Thyroid gland (tissue), 4 donors: ENCODE data around the gene DNAJC10. TPM values are rescaled to one million over a fixed set of nuclear protein-coding genes. Genes with fewer than 3 reads are reported as not detected.

Experiments used
- DNase-seq, 2 donors: peaks; one replicate each; pipeline ENCODE4 v3.0.0-alpha.2; 2019
- H3K27ac ChIP-seq, 3 donors: fragments of 200-600 bp; sonication (generic); 1 replicate in 2 of 3; 2 replicates in 1 of 3; pipeline ENCODE4 v1.5.1; 2016 to 2019; ENCODE audit warnings: mild to moderate bottlenecking in 1 of 3, moderate library complexity in 1 of 3
- H3K27me3 ChIP-seq: fragments of 200-600 bp; sonication (generic); one replicate; pipeline ENCODE4 v1.5.1; 2019
- H3K36me3 ChIP-seq, 2 donors: fragments of 200-600 bp; sonication (generic); one replicate each; pipeline ENCODE4 v1.5.1; 2016 to 2019
- H3K4me1 ChIP-seq, 2 donors: fragments of 200-600 bp; sonication (generic); one replicate each; pipeline ENCODE4 v1.5.1; 2017 to 2019
- H3K4me3 ChIP-seq, 3 donors: fragments of 200-600 bp; sonication (generic); replicated peaks in 1 of 3; 1 replicate in 2 of 3; 2 replicates in 1 of 3; pipeline ENCODE4 v1.5.1; 2016; ENCODE audit warnings: mild to moderate bottlenecking in 1 of 3
- H3K9me3 ChIP-seq: fragments of 200-600 bp; sonication (generic); one replicate; pipeline ENCODE4 v1.5.1; 2017
- POLR2A ChIP-seq, 2 donors: fragments of 450-650 bp; IDR thresholded peaks; one replicate each; pipeline ENCODE4 v1.6.1; 2017; ENCODE audit warnings: antibody characterized with exemption in 2 of 2, mild to moderate bottlenecking in 2 of 2, moderate library complexity in 1 of 2
- WGBS, 2 donors: methylation state at CpG; one replicate each; pipeline ENCODE4 v1.1.5; 2017; 5-methylcytosine and 5-hydroxymethylcytosine counted together
- intact Hi-C: fragments of 100-400 bp; cut with DNase I; formaldehyde crosslinking; loops from one replicate; pipeline ENCODE4 v1.15.1; 2023
- total RNA-seq, 4 donors: library from RNA; depleted of rRNA; stranded (reverse); fragments of >200 nt; gene quantifications; one replicate each; pipeline ENCODE4 v1.2.3, GENCODE V29; 2016
- TF ChIP-seq, protein P1 (sequence below), 6 experiments: fragments of 200-600 bp in 3 of 6; fragments of 450-650 bp in 3 of 6; sonication (generic) in 3 of 6; IDR thresholded peaks; one replicate each; pipeline ENCODE4 v1.5.1; 2016 to 2019; ENCODE audit warnings: antibody characterized with exemption in 6 of 6, mild to moderate bottlenecking in 2 of 6, inconsistent platforms in 1 of 6, moderate library complexity in 1 of 6

DNAJC10 gene
- total RNA-seq, 4 donors from 2014 or later = 76.4 to 99.4 (median 86.0) TPM

DNA sequence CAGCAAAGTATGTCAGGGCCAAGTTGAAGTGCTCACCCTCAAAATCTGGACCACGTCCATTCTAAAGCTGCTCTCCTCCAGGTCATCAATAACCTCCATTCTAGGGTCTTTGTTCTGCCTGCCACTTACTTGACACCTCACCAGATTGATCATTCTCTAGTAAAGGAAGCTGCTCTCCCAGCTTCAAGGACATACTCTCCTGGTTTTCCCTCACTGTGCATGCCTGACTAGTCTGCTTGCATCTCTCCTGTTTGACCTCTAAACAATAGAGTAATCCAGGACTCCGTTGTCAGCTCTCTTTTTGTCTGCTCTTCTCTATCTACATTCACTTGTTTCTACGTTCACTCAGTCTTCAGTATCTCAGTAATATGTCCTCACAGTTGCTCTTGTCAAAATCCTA is 91.3 kb downstream of the DNAJC10 start:
- Histone ChIP-seq H3K27me3 (no peaks in the 10 kb centered on the region), H3K4me1 (no peaks in the 10 kb centered on the region), H3K27ac (no peak overlapping the region), H3K36me3 (no peaks in the 10 kb centered on the region), H3K4me3 (no peak overlapping the region), H3K9me3 (no peaks in the 10 kb centered on the region)
- TF ChIP-seq POLR2A (IDR thresholded peaks at IDR 0.05) = no peak
- TF ChIP-seq, protein P1, sequence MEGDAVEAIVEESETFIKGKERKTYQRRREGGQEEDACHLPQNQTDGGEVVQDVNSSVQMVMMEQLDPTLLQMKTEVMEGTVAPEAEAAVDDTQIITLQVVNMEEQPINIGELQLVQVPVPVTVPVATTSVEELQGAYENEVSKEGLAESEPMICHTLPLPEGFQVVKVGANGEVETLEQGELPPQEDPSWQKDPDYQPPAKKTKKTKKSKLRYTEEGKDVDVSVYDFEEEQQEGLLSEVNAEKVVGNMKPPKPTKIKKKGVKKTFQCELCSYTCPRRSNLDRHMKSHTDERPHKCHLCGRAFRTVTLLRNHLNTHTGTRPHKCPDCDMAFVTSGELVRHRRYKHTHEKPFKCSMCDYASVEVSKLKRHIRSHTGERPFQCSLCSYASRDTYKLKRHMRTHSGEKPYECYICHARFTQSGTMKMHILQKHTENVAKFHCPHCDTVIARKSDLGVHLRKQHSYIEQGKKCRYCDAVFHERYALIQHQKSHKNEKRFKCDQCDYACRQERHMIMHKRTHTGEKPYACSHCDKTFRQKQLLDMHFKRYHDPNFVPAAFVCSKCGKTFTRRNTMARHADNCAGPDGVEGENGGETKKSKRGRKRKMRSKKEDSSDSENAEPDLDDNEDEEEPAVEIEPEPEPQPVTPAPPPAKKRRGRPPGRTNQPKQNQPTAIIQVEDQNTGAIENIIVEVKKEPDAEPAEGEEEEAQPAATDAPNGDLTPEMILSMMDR (IDR thresholded peaks at IDR 0.05) = no peak
- DNase-seq = no peak
- 77 to 92% methylated on average over 3 of the region's 3 CpGs for WGBS, 2 donors
- intact Hi-C loops = no loop called here

- intact Hi-C loops = no loop called here
- no peaks in the 10 kb centered on the region for H3K36me3 ChIP-seq
- no peak overlapping the region for H3K4me3 ChIP-seq
- no peaks in the 10 kb centered on the region for H3K4me1 ChIP-seq
- H3K27ac ChIP-seq = no peak overlapping the region
- H3K27me3 ChIP-seq = no peaks in the 10 kb centered on the region
- H3K9me3 ChIP-seq = no peaks in the 10 kb centered on the region
- no peak for DNase-seq
- no peak for TF ChIP-seq POLR2A (IDR thresholded peaks at IDR 0.05)
- TF ChIP-seq, protein P1 (IDR thresholded peaks at IDR 0.05) = no peak
- 83 to 89% methylated on average over 3 of the region's 3 CpGs for WGBS, 2 donors
Measured at GRCh38 chr2:182810087-182810486, 94.0 kb downstream of the DNAJC10 start.

DNA sequence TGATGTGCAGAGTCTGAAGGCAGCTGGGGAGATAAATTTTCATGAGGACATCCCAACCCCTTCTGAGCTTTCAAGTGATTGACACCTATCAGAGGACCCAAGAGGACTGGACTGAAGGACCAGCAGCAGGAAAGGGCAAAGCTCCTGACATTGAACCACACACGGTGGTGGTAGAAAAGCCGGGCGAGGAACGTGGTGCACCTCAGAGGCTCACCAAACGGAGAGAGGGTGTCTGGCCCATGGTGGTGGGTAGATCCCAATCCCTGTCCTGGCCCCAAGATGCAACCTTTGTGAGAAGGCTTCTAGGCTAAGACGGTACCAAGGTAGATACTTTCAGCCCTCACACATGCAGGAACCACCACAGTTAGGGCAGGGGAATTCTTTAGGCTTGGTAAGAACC is 98.3 kb downstream of the DNAJC10 start:
- Histone ChIP-seq H3K27ac (no peak overlapping the region), H3K4me3 (no peak overlapping the region), H3K36me3 (no peaks in the 10 kb centered on the region), H3K27me3 (no peaks in the 10 kb centered on the region), H3K9me3 (no peaks in the 10 kb centered on the region), H3K4me1 (peaks cover 6 to 10% of the 10 kb centered on the region in 2 donors)
- intact Hi-C loops = no loop called here
- WGBS, 2 donors = 87 to 95% methylated on average over 6 of the region's 6 CpGs
- TF ChIP-seq POLR2A (IDR thresholded peaks at IDR 0.05) = no peak
- TF ChIP-seq, protein P1 (IDR thresholded peaks at IDR 0.05) = no peak
- no peak for DNase-seq

GRCh38 chr2:182814804-182815203 is 98.7 kb downstream of the DNAJC10 start:
- no peak overlapping the region for H3K4me3 ChIP-seq
- H3K27ac ChIP-seq = no peak overlapping the region
- intact Hi-C loops = no loop called here
- H3K27me3 ChIP-seq = no peaks in the 10 kb centered on the region
- 90 to 93% methylated on average over 2 to 3 of the region's 3 CpGs for WGBS, 2 donors
- no peaks in the 10 kb centered on the region for H3K36me3 ChIP-seq
- H3K9me3 ChIP-seq = no peaks in the 10 kb centered on the region
- no peak for DNase-seq
- H3K4me1 ChIP-seq = peaks cover 6 to 10% of the 10 kb centered on the region in 2 donors
- TF ChIP-seq, protein P1 (IDR thresholded peaks at IDR 0.05) = no peak
- no peak for TF ChIP-seq POLR2A (IDR thresholded peaks at IDR 0.05)

DNA sequence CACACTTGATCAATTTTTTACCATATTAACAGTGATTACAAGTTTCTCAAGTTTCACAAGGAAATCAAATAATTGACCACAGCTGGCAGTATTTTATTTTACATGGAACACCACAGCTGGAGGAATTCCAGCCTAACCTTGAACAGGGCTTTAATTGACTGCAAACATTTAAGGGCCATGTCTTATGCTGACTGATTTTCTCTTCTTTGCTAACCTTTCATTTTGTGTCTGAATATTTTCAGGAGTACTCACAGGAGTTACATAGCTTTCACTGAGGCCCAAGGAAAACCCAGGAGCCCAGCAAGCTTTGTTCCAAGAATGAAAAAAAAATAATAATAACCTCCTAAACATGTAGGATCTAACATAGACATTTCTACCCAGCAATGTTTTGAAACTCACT is 100.8 kb downstream of the DNAJC10 start:
- no peaks in the 10 kb centered on the region for H3K36me3 ChIP-seq
- H3K27me3 ChIP-seq = no peaks in the 10 kb centered on the region
- peaks cover 6 to 10% of the 10 kb centered on the region in 2 donors for H3K4me1 ChIP-seq
- H3K4me3 ChIP-seq = no peak overlapping the region
- no peaks in the 10 kb centered on the region for H3K9me3 ChIP-seq
- TF ChIP-seq, protein P1 (IDR thresholded peaks at IDR 0.05) = no peak
- TF ChIP-seq POLR2A (IDR thresholded peaks at IDR 0.05) = no peak
- DNase-seq = no peak
- intact Hi-C loops = no loop called here
- H3K27ac ChIP-seq = no peak overlapping the region
